Lower leg skin (tissue), 3 donors: ENCODE results near the gene LRWD1.
"Not testable (repeated sequence)": the region's sequence is repeated elsewhere in the genome, so short reads cannot be mapped to it uniquely, and the experiment has no call there.

Source experiments
- POLR2A ChIP-seq, 2 donors: fragments of 450-650 bp; IDR thresholded peaks; one replicate each; pipeline ENCODE4 v1.6.1; 2016 to 2017; ENCODE audit warnings: antibody characterized with exemption in 2 of 2, mild to moderate bottlenecking in 1 of 2, moderate library complexity in 1 of 2
- TF ChIP-seq, protein P1 (sequence below), 3 donors: fragments of 450-650 bp; IDR thresholded peaks; one replicate each; pipeline ENCODE4 v1.5.1; 2016; ENCODE audit warnings: antibody characterized with exemption in 3 of 3, mild to moderate bottlenecking in 3 of 3, moderate library complexity in 2 of 3

DNA sequence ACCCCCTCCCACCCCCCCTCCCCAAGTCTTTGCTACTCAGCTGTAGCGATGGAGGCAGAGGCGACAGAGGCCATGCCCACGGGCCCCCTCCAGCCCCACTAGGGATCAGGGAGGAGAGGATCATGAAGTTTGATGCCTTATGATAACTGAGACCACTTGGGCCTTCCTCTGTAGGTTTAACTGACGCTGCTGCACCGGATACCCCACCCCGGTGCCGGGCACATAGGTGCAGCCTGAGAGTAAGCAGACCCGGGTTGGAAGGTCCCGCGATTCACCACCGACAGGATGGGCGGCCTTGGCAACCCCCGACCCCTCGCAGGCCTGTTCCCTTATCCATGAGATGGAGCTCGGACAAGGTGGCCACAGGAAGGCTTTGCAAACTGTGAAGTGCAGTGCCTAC lies 29.2 kb downstream of the LRWD1 start:
- TF ChIP-seq, protein P1, sequence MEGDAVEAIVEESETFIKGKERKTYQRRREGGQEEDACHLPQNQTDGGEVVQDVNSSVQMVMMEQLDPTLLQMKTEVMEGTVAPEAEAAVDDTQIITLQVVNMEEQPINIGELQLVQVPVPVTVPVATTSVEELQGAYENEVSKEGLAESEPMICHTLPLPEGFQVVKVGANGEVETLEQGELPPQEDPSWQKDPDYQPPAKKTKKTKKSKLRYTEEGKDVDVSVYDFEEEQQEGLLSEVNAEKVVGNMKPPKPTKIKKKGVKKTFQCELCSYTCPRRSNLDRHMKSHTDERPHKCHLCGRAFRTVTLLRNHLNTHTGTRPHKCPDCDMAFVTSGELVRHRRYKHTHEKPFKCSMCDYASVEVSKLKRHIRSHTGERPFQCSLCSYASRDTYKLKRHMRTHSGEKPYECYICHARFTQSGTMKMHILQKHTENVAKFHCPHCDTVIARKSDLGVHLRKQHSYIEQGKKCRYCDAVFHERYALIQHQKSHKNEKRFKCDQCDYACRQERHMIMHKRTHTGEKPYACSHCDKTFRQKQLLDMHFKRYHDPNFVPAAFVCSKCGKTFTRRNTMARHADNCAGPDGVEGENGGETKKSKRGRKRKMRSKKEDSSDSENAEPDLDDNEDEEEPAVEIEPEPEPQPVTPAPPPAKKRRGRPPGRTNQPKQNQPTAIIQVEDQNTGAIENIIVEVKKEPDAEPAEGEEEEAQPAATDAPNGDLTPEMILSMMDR (IDR thresholded peaks at IDR 0.05) = not testable (repeated sequence)
- not testable (repeated sequence) for TF ChIP-seq POLR2A (IDR thresholded peaks at IDR 0.05)
